NCI-H446 (cell line): ENCODE results near the gene MYL3.

Experiments used
- DNase-seq, 2 experiments: peaks; one replicate each; lab custom pipeline; 2025; lab: John Stamatoyannopoulos, UW

The MYL3 gene

GRCh38 chr3:46865546-46865945, 2.3 kb upstream of the MYL3 start:
- DNase-seq = no peak

DNA sequence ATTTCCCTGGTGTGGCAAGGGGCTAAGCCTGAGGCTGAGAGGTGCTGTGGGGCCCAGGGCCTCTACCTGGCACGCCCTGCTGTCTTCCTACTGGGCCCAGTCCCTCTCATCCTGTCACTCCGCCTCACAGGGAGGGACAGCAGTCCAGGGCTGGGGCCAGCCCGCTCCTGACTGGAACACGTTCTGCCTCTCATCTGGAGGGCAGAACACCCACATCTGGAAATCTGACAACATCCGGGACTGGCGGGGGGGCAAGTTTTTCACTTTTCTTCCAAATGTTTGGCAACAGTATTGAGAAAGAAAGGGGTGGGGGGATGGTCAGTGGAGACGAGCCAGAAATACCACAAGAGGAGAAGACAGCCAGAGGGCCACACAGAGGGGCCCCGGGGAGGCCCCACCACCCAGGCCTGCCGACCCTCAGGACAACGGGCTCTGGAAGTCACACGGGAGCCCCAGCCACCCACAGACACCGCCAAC, 1.8 kb upstream of the MYL3 start:
- no peak for DNase-seq

- no peak for DNase-seq
Measured at GRCh38 chr3:46864061-46864881, 1.0 kb upstream of the MYL3 start.

- no peak for DNase-seq
Measured at GRCh38 chr3:46862369-46863025, 747 bp downstream of the MYL3 start.

- DNase-seq = no peak
Measured at GRCh38 chr3:46861605-46862368, 1.5 kb downstream of the MYL3 start.

- DNase-seq = no peak
Measured at GRCh38 chr3:46860810-46861604, 2.2 kb downstream of the MYL3 start.

- no peak for DNase-seq
Measured at GRCh38 chr3:46860017-46860809, 3.0 kb downstream of the MYL3 start.

DNA sequence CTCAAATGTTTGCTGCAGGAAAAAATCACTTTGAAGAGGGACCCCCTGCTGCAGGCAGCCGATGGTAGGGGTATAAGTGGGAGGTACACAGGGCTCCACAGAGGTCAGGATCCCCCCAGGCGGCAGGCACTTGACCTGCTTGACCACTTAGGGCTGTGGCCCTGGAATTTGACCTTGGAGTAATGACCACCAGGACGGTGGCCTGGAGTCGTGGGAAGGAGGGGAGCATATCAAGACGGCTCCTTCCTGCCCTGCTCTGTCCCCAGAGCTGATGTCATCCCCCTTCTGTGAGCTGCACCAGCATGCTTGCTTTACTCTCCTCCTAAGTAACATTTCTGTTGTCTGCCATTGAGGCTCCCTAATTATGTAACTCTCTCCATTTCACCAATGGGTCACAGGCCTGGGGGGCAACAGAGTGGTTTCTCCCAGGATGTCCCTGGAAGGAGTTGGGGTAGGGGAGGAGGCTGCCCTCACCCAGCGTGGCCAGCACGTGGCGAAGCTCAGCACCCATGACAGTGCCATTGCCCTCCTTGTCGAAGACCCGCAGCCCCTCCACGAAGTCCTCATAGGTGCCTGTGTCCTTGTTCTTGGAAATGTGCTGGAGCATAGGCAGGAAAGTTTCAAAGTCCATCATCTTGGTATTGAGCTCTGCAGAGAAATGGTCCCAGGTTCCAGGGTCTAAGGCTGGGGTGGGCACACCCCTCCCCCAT, 4.1 kb downstream of the MYL3 start:
- no peak for DNase-seq

GRCh38 chr3:46858456-46858855, 4.8 kb downstream of the MYL3 start:
- DNase-seq = no peak

DNA sequence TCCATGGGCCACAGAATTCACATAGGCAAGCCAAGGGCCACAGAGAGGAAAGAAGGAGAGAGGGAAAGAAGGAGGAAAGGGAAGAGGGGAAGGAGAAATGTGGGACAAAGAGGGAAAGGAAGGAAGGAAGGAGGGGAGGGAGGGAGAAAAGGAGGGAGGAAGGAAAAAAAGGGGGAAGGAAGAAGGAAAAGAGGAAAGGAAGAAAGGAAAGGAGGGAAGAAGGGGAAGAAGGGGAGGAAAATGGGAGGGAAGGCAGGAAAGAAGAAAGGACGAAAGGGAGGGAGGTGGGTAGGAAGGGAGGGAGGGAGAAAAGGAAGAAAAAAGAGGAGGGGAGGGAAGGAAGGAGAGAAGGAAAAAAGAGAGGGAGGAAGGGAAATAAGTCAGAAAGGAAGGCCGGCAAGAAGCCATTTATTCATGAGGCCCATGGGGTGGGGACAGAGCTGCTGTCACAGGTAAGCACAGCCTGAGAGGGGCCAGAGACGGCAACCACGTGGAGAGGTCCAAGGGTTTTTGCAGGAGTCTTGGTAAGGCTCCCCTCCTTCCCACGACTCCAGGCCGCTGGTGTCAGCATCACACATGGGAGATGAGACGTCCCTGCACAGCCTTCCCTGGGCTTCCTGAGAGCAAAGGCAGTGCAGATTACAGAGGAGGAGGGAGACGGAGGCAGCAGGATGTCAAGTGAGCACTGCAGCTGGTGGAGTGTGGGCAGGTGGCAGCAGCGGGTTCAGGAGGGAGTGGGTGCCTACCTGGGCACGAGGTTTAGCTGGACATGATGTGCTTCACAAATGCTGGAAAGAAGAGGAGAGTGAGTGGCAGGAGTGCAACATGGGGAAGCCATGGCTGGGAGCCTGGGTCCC, 5.5 kb downstream of the MYL3 start:
- DNase-seq = no peak

- no peak for DNase-seq
Measured at GRCh38 chr3:46856576-46857471, 6.4 kb downstream of the MYL3 start.

- DNase-seq = no peak
Measured at GRCh38 chr3:46854555-46854991, 8.7 kb downstream of the MYL3 start.

GRCh38 chr3:46853441-46854415, 9.5 kb downstream of the MYL3 start:
- no peak for DNase-seq

DNA sequence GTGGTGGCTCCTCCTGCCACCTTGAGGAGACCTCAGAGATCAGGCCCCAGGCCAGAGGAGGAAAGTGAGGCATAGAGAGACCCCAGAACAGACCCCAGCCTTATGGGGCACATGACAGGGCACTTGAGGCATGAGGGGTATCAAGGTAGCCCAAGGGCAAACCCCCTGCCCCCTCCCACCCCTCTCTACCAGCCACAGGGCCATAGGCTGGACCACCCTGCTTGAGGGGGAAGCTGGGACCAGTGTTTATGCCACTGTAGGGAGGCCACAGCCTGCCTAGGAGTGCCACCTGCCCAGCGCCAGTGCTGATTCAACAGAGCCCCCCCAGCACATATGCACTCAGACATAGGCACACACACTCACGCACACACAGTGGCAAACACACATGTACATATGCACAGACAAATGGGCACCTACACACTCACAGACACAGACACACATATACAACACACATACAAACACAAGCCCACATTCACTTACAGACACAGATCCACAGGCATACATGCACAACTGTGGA, 10.3 kb downstream of the MYL3 start:
- no peak for DNase-seq

- DNase-seq = no peak
Measured at GRCh38 chr3:46852334-46852720, 10.9 kb downstream of the MYL3 start.

GRCh38 chr3:46851364-46852333, 11.6 kb downstream of the MYL3 start:
- no peak for DNase-seq
